Right lobe of liver (tissue), 6 donors: ENCODE measurements around the gene INSIG1. TPM values are rescaled to one million over a fixed set of nuclear protein-coding genes. Genes with fewer than 3 reads are reported as not detected.

Experiments used
- ATAC-seq, 4 donors: fragments of 200-7000 bp; cut with Tn5 transposase; one replicate each; pipeline ENCODE4 v1.9.1; 2020; ENCODE audit warnings: mild to moderate bottlenecking in 4 of 4, moderate library complexity in 4 of 4
- DNase-seq, 3 donors: peaks; one replicate each; pipeline ENCODE4 v3.0.0-alpha.2; 2020
- H3K27ac ChIP-seq, 3 donors: fragments of 200-600 bp; one replicate each; pipeline ENCODE4 v1.8.0; 2022
- H3K27me3 ChIP-seq, 2 donors: fragments of 200-600 bp; one replicate each; pipeline ENCODE4 v1.8.0; 2022
- H3K36me3 ChIP-seq, 4 donors: fragments of 200-600 bp; sonication (generic) in 1 of 4; one replicate each; pipeline versions ENCODE4 v1.5.1 to v1.8.0; 2017 to 2022; ENCODE audit warnings: control low read depth in 1 of 4
- H3K4me1 ChIP-seq, 4 donors: fragments of 200-600 bp; sonication (generic) in 1 of 4; one replicate each; pipeline versions ENCODE4 v1.5.1 to v1.8.0; 2017 to 2022; ENCODE audit warnings: control low read depth in 1 of 4
- H3K4me3 ChIP-seq, 3 donors: fragments of 200-600 bp; one replicate each; pipeline ENCODE4 v1.8.0; 2022
- H3K9me3 ChIP-seq, 4 donors: fragments of 200-600 bp; sonication (generic) in 1 of 4; one replicate each; pipeline versions ENCODE4 v1.5.1 to v1.8.0; 2017 to 2022; ENCODE audit warnings: control low read depth in 1 of 4
- POLR2A ChIP-seq: fragments of 450-650 bp; IDR thresholded peaks from one replicate; pipeline ENCODE4 v1.6.1; 2017; ENCODE audit warnings: antibody characterized with exemption, mild to moderate bottlenecking
- WGBS: methylation state at CpG from one replicate; pipeline ENCODE4 v1.1.6; 2018; ENCODE audit warnings: low coverage, low lambda C conversion rate; ENCODE audit not compliant: insufficient coverage; ENCODE audit errors: missing lambda C conversion rate; 5-methylcytosine and 5-hydroxymethylcytosine counted together
- intact Hi-C, 2 donors: fragments of 100-400 bp; cut with DNase I; formaldehyde crosslinking; loops; one replicate each; pipeline versions ENCODE4 v1.11.2 to v1.14.1; 2022
- total RNA-seq, 6 experiments: library from RNA; depleted of rRNA in 2 of 6; stranded (reverse); fragments of >200 nt in 2 of 6; fragmentation: NEBNext Ultra II Directional in 3 of 6; extraction: Animal tissue kit (Norgen Biotek cat#: 25700) in 3 of 6; gene quantifications; one replicate each; pipeline versions ENCODE4 v1.1.0 to v1.2.4, GENCODE V29; 2016 to 2023
- TF ChIP-seq, protein P1 (sequence below), 4 donors: fragments of 200-600 bp in 3 of 4; fragments of 450-650 bp in 1 of 4; IDR thresholded peaks; one replicate each; pipeline versions ENCODE4 v1.5.1 to v1.8.0; 2016 to 2022; ENCODE audit warnings: antibody characterized with exemption in 4 of 4, mild to moderate bottlenecking in 2 of 4
- donor health status: DM: no; HTN: yes; CAD: no.
- donor health status: DM: no; HTN: no; CAD: no.
- donor health status: DM: no; HTN: no; CAD: no.
- donor health status: DM: no; HTN: yes; CAD: no.
- donor health status: DM: no; HTN: yes; CAD: no.

The INSIG1 gene
- total RNA-seq, 6 experiments from 2014 or later, result 130 to 625 (median 205) TPM

DNA sequence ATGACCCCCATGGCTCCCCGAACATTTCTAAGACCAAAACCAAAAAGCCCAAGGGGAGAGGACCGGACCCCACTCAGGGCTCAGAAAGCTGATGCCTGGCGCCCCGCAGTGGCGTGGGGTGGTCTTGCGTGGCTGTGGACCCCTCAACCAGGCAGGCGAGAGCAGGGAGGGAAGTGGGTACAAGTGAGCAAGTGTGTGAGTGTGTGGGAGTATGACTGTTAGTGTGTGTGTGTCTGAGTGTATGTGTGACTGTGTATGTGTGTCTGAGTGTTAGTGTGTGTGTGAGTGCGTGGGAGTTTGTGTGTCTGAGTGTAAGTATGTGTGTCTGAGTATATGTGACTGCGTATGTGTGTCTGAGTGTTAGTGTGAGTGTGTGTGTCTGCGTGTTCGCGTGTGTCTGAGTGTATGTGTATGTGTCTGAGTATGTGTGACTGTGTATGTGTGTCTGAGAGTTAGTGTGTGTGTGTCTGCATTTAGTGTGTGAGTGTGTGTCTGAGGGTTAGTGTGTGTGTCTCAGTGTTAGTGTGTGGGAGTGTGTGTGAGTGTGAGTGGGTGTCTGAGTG is 34.0 kb upstream of the INSIG1 start:
- WGBS, result 85% methylated on average over 9 of the region's 12 CpGs
- Histone ChIP-seq H3K27me3 (no peaks in the 10 kb centered on the region), H3K36me3 (no peaks in the 10 kb centered on the region), H3K27ac (no peak overlapping the region), H3K4me3 (no peak overlapping the region), H3K9me3 (no peaks in the 10 kb centered on the region), H3K4me1 (peaks cover 0 to 3% (median 0%) of the 10 kb centered on the region in 4 donors)
- DNase-seq (no peak), ATAC-seq (no peak)
- TF ChIP-seq POLR2A, result no peak
- TF ChIP-seq, protein P1, sequence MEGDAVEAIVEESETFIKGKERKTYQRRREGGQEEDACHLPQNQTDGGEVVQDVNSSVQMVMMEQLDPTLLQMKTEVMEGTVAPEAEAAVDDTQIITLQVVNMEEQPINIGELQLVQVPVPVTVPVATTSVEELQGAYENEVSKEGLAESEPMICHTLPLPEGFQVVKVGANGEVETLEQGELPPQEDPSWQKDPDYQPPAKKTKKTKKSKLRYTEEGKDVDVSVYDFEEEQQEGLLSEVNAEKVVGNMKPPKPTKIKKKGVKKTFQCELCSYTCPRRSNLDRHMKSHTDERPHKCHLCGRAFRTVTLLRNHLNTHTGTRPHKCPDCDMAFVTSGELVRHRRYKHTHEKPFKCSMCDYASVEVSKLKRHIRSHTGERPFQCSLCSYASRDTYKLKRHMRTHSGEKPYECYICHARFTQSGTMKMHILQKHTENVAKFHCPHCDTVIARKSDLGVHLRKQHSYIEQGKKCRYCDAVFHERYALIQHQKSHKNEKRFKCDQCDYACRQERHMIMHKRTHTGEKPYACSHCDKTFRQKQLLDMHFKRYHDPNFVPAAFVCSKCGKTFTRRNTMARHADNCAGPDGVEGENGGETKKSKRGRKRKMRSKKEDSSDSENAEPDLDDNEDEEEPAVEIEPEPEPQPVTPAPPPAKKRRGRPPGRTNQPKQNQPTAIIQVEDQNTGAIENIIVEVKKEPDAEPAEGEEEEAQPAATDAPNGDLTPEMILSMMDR (IDR thresholded peaks at IDR 0.05), result no peak
- intact Hi-C loops, result no loop called here

GRCh38 chr7:155265144-155265543 is 32.5 kb upstream of the INSIG1 start:
- H3K27ac ChIP-seq, result no peak overlapping the region
- no peaks in the 10 kb centered on the region for H3K27me3 ChIP-seq
- TF ChIP-seq POLR2A, result no peak
- TF ChIP-seq, protein P1 (IDR thresholded peaks at IDR 0.05), result no peak
- ATAC-seq (no peak), DNase-seq (no peak)
- no peak overlapping the region for H3K4me3 ChIP-seq
- no peaks in the 10 kb centered on the region for H3K9me3 ChIP-seq
- H3K36me3 ChIP-seq, result no peaks in the 10 kb centered on the region
- 76% methylated on average over 7 of the region's 7 CpGs for WGBS
- peaks cover 0 to 11% (median 0%) of the 10 kb centered on the region in 4 donors for H3K4me1 ChIP-seq
- intact Hi-C loops, result no loop called here

GRCh38 chr7:155265961-155266360 is 31.7 kb upstream of the INSIG1 start:
- H3K36me3 ChIP-seq, result no peaks in the 10 kb centered on the region
- DNase-seq, result no peak
- intact Hi-C loops, result no loop called here
- peak overlapping the region in 1 of 3 donors; percentile 67 for H3K27ac ChIP-seq
- TF ChIP-seq, protein P1 (IDR thresholded peaks at IDR 0.05), result no peak
- no peak for TF ChIP-seq POLR2A
- H3K9me3 ChIP-seq, result no peaks in the 10 kb centered on the region
- no peaks in the 10 kb centered on the region for H3K27me3 ChIP-seq
- whole genome bisulfite sequencing, result 75% methylated on average over 4 of the region's 7 CpGs
- H3K4me1 ChIP-seq, result peaks cover 0 to 17% (median 3%) of the 10 kb centered on the region in 4 donors
- ATAC-seq, result no peak
- H3K4me3 ChIP-seq, result no peak overlapping the region

DNA sequence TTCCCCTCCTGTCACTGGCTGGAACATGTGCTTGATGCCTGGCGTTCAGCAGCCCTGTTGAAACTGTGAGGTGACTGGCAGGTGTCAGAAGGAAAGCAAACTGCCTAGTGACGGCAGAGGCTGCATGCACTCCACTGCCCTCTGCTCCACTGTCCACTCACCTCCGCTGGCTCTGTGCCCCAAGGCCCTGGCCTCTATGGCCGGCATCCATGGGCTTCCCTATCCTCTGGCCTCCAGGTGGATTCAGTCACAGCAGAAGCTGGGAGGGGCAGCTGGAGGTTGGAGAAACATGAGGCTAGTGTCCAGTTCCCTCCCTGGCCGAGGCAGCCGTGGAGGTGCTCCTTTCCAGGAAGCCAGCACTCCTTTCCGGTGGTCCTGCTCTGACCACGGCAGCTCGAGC is 31.2 kb upstream of the INSIG1 start:
- 50% methylated on average over 3 of the region's 9 CpGs for WGBS
- peak overlapping the region in 2 of 3 donors; percentile 36 to 67 for H3K27ac ChIP-seq
- ATAC-seq (peak; percentile 72 to 81 (median 74)), DNase-seq (peak; percentile 80 to 95 (median 93))
- peaks cover 0 to 19% (median 5%) of the 10 kb centered on the region in 4 donors for H3K4me1 ChIP-seq
- no peaks in the 10 kb centered on the region for H3K36me3 ChIP-seq
- H3K9me3 ChIP-seq, result no peaks in the 10 kb centered on the region
- intact Hi-C loops, result no loop called here
- H3K27me3 ChIP-seq, result no peaks in the 10 kb centered on the region
- H3K4me3 ChIP-seq, result no peak overlapping the region
- TF ChIP-seq POLR2A, result no peak
- TF ChIP-seq, protein P1 (IDR thresholded peaks at IDR 0.05), result no peak
